ENCODE measurements around the gene AOAH.

The AOAH gene

DNA sequence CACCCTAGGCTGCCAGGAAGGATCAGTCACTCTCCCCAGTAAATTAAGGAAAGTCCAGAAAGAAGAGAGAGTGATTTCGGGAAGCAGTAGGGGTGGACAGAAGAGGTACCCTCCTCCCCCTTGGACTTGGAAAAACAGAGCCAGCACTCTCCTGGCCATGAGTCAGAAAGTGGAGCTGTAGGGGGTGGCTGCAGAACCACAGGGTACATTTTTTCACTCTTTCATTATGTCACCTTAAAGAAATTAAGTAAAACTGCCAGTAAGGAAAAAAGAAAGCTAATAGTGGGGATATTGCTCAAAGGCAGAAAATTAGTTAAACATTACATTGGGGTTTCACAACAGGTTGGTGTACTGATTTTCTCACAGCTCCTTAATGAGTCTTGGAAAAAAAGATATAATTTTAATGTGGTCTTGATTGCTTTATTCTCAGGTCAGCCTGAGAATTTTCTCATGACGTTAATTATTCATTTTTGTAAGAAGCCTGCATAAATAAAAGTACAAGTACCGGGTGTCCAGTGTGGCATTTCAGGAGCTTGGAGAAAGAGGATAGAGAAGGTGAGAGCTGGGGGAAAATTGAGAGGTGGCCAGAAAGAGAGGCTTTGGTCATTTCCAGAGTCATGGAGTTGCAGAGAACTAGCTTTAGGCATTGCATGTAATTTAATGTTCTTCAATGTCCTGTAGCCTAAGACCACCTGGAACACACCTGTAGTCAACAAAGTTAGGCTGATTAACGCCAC is 23.2 kb upstream of the AOAH start:
- no peak for TF ChIP-seq TEAD4 (IDR thresholded peaks at IDR 0.05)
- TF ChIP-seq TAF1 (IDR thresholded peaks at IDR 0.05; ENCODE audit: low read depth), result no peak
- TF ChIP-seq RAD21 (IDR thresholded peaks at IDR 0.05; ENCODE audit: low read depth), result no peak
- TF ChIP-seq NFIC (IDR thresholded peaks at IDR 0.05), result no peak
- no peak for TF ChIP-seq CEBPB (IDR thresholded peaks at IDR 0.05)
- TF ChIP-seq, protein P1, sequence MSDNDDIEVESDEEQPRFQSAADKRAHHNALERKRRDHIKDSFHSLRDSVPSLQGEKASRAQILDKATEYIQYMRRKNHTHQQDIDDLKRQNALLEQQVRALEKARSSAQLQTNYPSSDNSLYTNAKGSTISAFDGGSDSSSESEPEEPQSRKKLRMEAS (IDR thresholded peaks at IDR 0.05), result no peak
- TF ChIP-seq CREB1 (IDR thresholded peaks at IDR 0.05; ENCODE audit: low read depth), result no peak
- no peak for TF ChIP-seq YY1 (IDR thresholded peaks at IDR 0.05; ENCODE audit: low read depth)

DNA sequence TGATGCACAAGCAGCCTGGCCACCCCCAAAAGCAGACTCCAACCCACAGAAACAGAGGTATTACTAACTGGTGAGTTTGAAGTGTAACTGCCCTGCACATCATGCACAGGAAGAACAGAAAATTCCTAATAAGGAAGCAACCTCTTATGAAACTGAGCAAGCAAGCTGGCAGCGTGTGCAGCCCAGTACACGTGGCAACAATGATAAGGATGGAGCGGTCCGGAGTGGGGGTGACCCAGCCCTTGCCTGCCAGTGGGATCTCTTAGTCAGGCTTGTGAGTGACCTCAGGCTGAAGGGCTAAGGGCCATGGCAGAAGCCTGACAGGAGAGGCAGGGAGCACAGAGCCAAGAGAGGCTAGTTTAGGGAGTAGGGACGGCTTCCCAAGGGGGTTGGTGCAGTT is 22.1 kb upstream of the AOAH start:
- TF ChIP-seq NFIC (IDR thresholded peaks at IDR 0.05) (no peak), CEBPB (IDR thresholded peaks at IDR 0.05) (no peak), EP300 (IDR thresholded peaks at IDR 0.05; ENCODE audit: borderline replicate concordance) (no peak), RAD21 (IDR thresholded peaks at IDR 0.05; ENCODE audit: low read depth) (no peak), FOXM1 (IDR thresholded peaks at IDR 0.05; ENCODE audit: borderline replicate concordance, low read depth) (no peak), ZBTB7A (IDR thresholded peaks at IDR 0.05; ENCODE audit: low read depth) (no peak)
- TF ChIP-seq, protein P1 (IDR thresholded peaks at IDR 0.05), result no peak

DNA sequence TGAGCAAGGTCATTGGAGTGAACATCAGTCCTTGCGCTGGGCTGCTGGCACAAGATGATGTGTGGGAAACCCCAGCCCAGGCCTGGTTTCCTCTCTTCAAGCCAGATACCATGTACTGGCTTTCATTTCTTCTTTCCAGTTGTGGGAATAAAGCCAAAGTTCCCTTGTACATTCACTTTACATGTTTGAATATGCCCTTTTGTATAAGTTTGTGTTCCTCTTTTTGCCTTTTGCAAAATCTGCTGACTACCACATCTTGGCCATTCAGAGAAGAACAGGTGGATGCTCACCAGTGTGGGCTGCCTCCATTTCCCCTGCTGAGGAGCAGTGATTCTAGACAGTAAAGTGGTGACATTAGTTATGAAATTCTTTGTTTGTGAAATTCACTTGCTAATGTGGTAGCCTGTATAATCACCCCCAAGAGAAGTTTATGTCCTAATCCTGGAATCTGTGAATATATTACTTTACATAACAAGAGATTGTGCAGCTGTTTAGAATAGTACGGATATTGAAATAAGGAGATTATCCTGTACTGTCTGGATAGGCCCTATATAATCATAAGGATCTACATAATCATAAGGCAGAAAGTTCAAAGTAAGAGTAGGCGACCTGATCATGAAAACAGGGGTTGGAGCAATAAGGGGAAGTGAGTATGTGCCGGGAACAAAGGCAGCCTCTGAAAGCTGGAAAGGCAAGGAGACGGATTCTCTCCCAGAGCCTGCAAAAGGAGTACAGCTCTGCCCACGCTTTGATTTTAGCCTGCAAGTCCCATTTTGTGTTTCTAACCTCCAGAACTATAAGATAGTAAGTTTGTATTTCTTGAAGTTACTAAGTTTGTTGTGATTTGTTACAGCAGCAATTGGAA is 18.8 kb upstream of the AOAH start:
- TF ChIP-seq TCF12 (IDR thresholded peaks at IDR 0.05; ENCODE audit: low read depth) (no peak), YY1 (IDR thresholded peaks at IDR 0.05; ENCODE audit: low read depth) (no peak), CEBPB (IDR thresholded peaks at IDR 0.05) (no peak), CREB1 (IDR thresholded peaks at IDR 0.05; ENCODE audit: low read depth) (no peak), EP300 (IDR thresholded peaks at IDR 0.05; ENCODE audit: borderline replicate concordance) (no peak), ZBTB7A (IDR thresholded peaks at IDR 0.05; ENCODE audit: low read depth) (no peak), EGR1 (IDR thresholded peaks at IDR 0.05) (no peak), TEAD4 (IDR thresholded peaks at IDR 0.05) (no peak), RAD21 (IDR thresholded peaks at IDR 0.05; ENCODE audit: low read depth) (no peak), TAF1 (IDR thresholded peaks at IDR 0.05; ENCODE audit: low read depth) (no peak), FOXM1 (IDR thresholded peaks at IDR 0.05; ENCODE audit: borderline replicate concordance, low read depth) (no peak)
- TF ChIP-seq, protein P2, sequence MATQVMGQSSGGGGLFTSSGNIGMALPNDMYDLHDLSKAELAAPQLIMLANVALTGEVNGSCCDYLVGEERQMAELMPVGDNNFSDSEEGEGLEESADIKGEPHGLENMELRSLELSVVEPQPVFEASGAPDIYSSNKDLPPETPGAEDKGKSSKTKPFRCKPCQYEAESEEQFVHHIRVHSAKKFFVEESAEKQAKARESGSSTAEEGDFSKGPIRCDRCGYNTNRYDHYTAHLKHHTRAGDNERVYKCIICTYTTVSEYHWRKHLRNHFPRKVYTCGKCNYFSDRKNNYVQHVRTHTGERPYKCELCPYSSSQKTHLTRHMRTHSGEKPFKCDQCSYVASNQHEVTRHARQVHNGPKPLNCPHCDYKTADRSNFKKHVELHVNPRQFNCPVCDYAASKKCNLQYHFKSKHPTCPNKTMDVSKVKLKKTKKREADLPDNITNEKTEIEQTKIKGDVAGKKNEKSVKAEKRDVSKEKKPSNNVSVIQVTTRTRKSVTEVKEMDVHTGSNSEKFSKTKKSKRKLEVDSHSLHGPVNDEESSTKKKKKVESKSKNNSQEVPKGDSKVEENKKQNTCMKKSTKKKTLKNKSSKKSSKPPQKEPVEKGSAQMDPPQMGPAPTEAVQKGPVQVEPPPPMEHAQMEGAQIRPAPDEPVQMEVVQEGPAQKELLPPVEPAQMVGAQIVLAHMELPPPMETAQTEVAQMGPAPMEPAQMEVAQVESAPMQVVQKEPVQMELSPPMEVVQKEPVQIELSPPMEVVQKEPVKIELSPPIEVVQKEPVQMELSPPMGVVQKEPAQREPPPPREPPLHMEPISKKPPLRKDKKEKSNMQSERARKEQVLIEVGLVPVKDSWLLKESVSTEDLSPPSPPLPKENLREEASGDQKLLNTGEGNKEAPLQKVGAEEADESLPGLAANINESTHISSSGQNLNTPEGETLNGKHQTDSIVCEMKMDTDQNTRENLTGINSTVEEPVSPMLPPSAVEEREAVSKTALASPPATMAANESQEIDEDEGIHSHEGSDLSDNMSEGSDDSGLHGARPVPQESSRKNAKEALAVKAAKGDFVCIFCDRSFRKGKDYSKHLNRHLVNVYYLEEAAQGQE (IDR thresholded peaks at IDR 0.05; ENCODE audit: low read depth), result no peak

DNA sequence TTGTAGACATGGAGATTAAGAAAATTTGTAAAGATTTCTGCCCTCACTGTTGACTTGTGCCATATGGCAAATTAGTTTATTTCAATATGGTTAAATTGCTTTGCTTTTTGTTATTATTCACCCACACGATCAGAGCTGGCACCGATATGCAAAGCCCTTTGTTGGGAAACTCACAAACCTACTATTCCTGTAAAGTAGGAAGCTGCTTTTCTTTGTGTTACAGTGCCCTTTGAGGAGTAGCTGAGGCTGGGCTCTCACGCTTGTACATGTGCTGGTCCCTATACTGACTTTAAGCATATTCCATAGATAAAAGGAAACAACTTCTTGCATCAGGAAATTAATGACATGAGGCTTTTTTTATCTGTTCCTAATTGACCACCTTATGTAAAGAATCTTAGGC is 17.6 kb upstream of the AOAH start:
- TF ChIP-seq, protein P1 (IDR thresholded peaks at IDR 0.05), result no peak
- TF ChIP-seq, protein P3, sequence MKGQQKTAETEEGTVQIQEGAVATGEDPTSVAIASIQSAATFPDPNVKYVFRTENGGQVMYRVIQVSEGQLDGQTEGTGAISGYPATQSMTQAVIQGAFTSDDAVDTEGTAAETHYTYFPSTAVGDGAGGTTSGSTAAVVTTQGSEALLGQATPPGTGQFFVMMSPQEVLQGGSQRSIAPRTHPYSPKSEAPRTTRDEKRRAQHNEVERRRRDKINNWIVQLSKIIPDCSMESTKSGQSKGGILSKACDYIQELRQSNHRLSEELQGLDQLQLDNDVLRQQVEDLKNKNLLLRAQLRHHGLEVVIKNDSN (IDR thresholded peaks at IDR 0.05), result no peak

DNA sequence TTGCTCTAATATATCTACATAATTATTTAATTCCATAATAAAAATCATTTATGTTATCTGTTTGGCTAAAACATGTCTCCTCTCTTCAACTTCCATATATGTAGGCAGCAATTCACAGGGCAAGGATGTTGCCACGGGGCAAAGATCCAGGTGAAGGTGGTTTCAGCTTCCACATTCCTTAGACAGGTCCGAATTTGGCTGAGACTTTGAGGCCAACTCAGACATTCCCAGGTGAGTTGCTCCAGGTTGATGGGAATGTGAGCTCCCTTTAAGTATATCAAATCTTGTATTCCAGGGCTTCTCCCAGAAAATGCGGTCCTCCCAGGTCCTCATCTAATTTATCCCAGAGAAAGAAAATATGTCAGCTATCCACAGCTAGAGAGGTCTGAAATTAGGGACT is 15.1 kb upstream of the AOAH start:
- TF ChIP-seq, protein P3 (IDR thresholded peaks at IDR 0.05), result no peak
- TF ChIP-seq, protein P2 (IDR thresholded peaks at IDR 0.05; ENCODE audit: low read depth), result no peak
- TF ChIP-seq FOXM1 (IDR thresholded peaks at IDR 0.05; ENCODE audit: borderline replicate concordance, low read depth) (no peak), TEAD4 (IDR thresholded peaks at IDR 0.05) (no peak), EGR1 (IDR thresholded peaks at IDR 0.05) (no peak), CEBPB (IDR thresholded peaks at IDR 0.05) (no peak), YY1 (IDR thresholded peaks at IDR 0.05; ENCODE audit: low read depth) (no peak), ZBTB7A (IDR thresholded peaks at IDR 0.05; ENCODE audit: low read depth) (no peak), TCF12 (IDR thresholded peaks at IDR 0.05; ENCODE audit: low read depth) (no peak), CREB1 (IDR thresholded peaks at IDR 0.05; ENCODE audit: low read depth) (no peak), EP300 (IDR thresholded peaks at IDR 0.05; ENCODE audit: borderline replicate concordance) (no peak), NFIC (IDR thresholded peaks at IDR 0.05) (no peak), RAD21 (IDR thresholded peaks at IDR 0.05; ENCODE audit: low read depth) (no peak), TAF1 (IDR thresholded peaks at IDR 0.05; ENCODE audit: low read depth) (no peak)
- TF ChIP-seq, protein P1 (IDR thresholded peaks at IDR 0.05), result no peak

Measured in Ishikawa (cell line).